HepG2 (cell line): ENCODE data around the gene PDZD2. TPM values are rescaled to one million over a fixed set of nuclear protein-coding genes. Genes with fewer than 3 reads are reported as not detected.

Source experiments
- ATAC-seq: fragments of 200-7000 bp; cut with Tn5 transposase; 3 replicates; pipeline ENCODE4 v1.9.1; 2020; ENCODE audit warnings: mild to moderate bottlenecking, moderate library complexity
- BruUV-seq: library from RNA; stranded (reverse); fragments of 400-500 nt; replicated peaks from 2 replicates; lab custom pipeline; 2021; lab: Mats Ljungman, UMichigan
- CTCF ChIA-PET: fragments of 300-600 bp; formaldehyde crosslinking; extraction: SDS; loops from one replicate; lab custom pipeline; 2021; ENCODE audit warnings: low total read pairs, inconsistent platforms, low intra/inter-chr PET ratio; lab: Yijun Ruan, JAX
- POLR2A ChIA-PET: fragments of 350-600 bp; sonication (Branson Sonifier 250); formaldehyde crosslinking; loops from one replicate; lab custom pipeline; 2020; ENCODE audit warnings: antibody characterized with exemption, inconsistent platforms; lab: Yijun Ruan, JAX
- DNase-seq: peaks from one replicate; pipeline ENCODE4 v3.0.0-alpha.2; 2015; ENCODE audit warnings: low spot score
- FAIRE-seq: peaks from 3 replicates; lab custom pipeline; 2011; peaks lifted over from hg19 to GRCh38; lab: Jason Lieb, UNC
- H2AFZ ChIP-seq: one replicate; pipeline ENCODE4 v1.6.1; 2011; ENCODE audit warnings: low read length, inconsistent platforms
- H3K27ac ChIP-seq: fragments of 300-600 bp; 3 replicates; pipeline ENCODE4 v1.8.0; 2011; ENCODE audit warnings: mixed run types, mild to moderate bottlenecking, mixed read lengths, low read length, inconsistent platforms; ENCODE audit not compliant: insufficient read depth; ENCODE audit errors: extremely low read length
- H3K27me3 ChIP-seq, 2 experiments: fragments of 200-600 bp in 1 of 2; 2 replicates in 1 of 2; 3 replicates in 1 of 2; pipeline versions ENCODE4 v1.6.0 to v1.8.0; 2011; ENCODE audit warnings: low read length in 2 of 2, mild to moderate bottlenecking in 2 of 2, moderate library complexity in 2 of 2, inconsistent platforms in 1 of 2; ENCODE audit not compliant: insufficient read depth in 2 of 2, control insufficient read depth in 1 of 2
- H3K36me3 ChIP-seq, 2 experiments: fragments of 200-600 bp in 1 of 2; replicated peaks in 1 of 2; 2 replicates in 1 of 2; 3 replicates in 1 of 2; pipeline versions ENCODE4 v1.5.1 to v1.8.0; 2011; ENCODE audit warnings: low read length in 2 of 2, inconsistent platforms in 1 of 2; ENCODE audit not compliant: insufficient read depth in 2 of 2, control insufficient read depth in 1 of 2
- H3K4me1 ChIP-seq: 2 replicates; pipeline ENCODE4 v1.5.1; 2012; ENCODE audit warnings: low read length, inconsistent platforms; ENCODE audit not compliant: insufficient read depth
- H3K4me2 ChIP-seq: 2 replicates; pipeline ENCODE4 v1.6.0; 2011; ENCODE audit warnings: low read depth, low read length, inconsistent platforms
- H3K4me3 ChIP-seq, 3 experiments: fragments of 200-600 bp in 1 of 3; sonication (generic), shearing (Covaris generic) in 1 of 3; replicated peaks in 1 of 3; 2 replicates each; pipeline ENCODE4 v1.5.1; 2011 to 2016; ENCODE audit warnings: low read length in 3 of 3, inconsistent platforms in 2 of 3, low read depth in 2 of 3, mild to moderate bottlenecking in 2 of 3, control low read depth in 1 of 3, mixed read lengths in 1 of 3; ENCODE audit not compliant: insufficient read depth in 1 of 3
- H3K79me2 ChIP-seq: one replicate; pipeline ENCODE4 v1.6.1; 2011; ENCODE audit warnings: low read length, inconsistent platforms; ENCODE audit not compliant: insufficient read depth
- H3K9ac ChIP-seq: 2 replicates; pipeline ENCODE4 v1.6.0; 2011; ENCODE audit warnings: mild to moderate bottlenecking, low read depth, low read length, inconsistent platforms; ENCODE audit not compliant: insufficient read depth
- H3K9me3 ChIP-seq: 2 replicates; pipeline ENCODE4 v1.5.1; 2012; ENCODE audit warnings: mild to moderate bottlenecking, low read length
- H4K20me1 ChIP-seq: 2 replicates; pipeline ENCODE4 v1.6.0; 2011; ENCODE audit warnings: inconsistent platforms, mild to moderate bottlenecking, low read length, moderate library complexity; ENCODE audit not compliant: insufficient read depth
- CHD2 ChIP-seq: IDR thresholded peaks from 2 replicates; pipeline ENCODE4 v1.6.1; 2011; ENCODE audit warnings: low read depth, low read length, improper control_type of control experiment
- FOXP4 ChIP-seq: sonication (generic); formaldehyde crosslinking; IDR thresholded peaks from 2 replicates; pipeline ENCODE4 v1.4.0; 2020; ENCODE audit warnings: missing genetic modification reagents
- HNRNPUL1 ChIP-seq: fragments of 200-400 bp; formaldehyde crosslinking; IDR thresholded peaks from 2 replicates; pipeline ENCODE4 v1.6.1; 2017; ENCODE audit warnings: low read depth, mild to moderate bottlenecking, low read length, moderate library complexity
- MLLT10 ChIP-seq: sonication (generic); formaldehyde crosslinking; IDR thresholded peaks from 2 replicates; pipeline ENCODE4 v1.4.0; 2020; ENCODE audit warnings: missing genetic modification reagents
- NFIB ChIP-seq: sonication (generic); formaldehyde crosslinking; IDR thresholded peaks from 2 replicates; pipeline ENCODE4 v1.9.0; 2021; ENCODE audit warnings: missing genetic modification reagents, mild to moderate bottlenecking, borderline replicate concordance
- PHF8 ChIP-seq: sonication (generic); formaldehyde crosslinking; IDR thresholded peaks from 2 replicates; pipeline ENCODE4 v1.5.0; 2020; ENCODE audit warnings: missing genetic modification reagents
- SOX5 ChIP-seq: IDR thresholded peaks from 2 replicates; pipeline ENCODE4 v1.6.1; 2016; ENCODE audit warnings: borderline replicate concordance
- TARDBP ChIP-seq: sonication (generic); formaldehyde crosslinking; IDR thresholded peaks from 2 replicates; pipeline ENCODE4 v1.8.0; 2022; ENCODE audit warnings: mild to moderate bottlenecking, missing genetic modification reagents
- ZBTB44 ChIP-seq: sonication (generic); formaldehyde crosslinking; IDR thresholded peaks from 2 replicates; pipeline ENCODE4 v1.4.0; 2020; ENCODE audit warnings: missing genetic modification reagents
- ZNF275 ChIP-seq: sonication (generic); formaldehyde crosslinking; IDR thresholded peaks from 2 replicates; pipeline ENCODE4 v1.8.0; 2022; ENCODE audit warnings: missing genetic modification reagents, mild to moderate bottlenecking, inconsistent platforms, borderline replicate concordance
- WGBS: methylation state at CpG from one replicate; pipeline ENCODE4 v1.1.6; 2017; ENCODE audit warnings: low lambda C conversion rate; 5-methylcytosine and 5-hydroxymethylcytosine counted together
- in situ Hi-C: cut with HindIII; loops from 2 replicates; pipeline ENCODE4 v1.10.0; 2017; ENCODE audit warnings: low pct_unique_long_range_greater_than_20kb; ENCODE audit not compliant: extremely low pct_ligation_motif_present
- intact Hi-C: fragments of 100-400 bp; cut with micrococcal nuclease; formaldehyde crosslinking; loops from one replicate; pipeline ENCODE4 v1.10.0; 2022; ENCODE audit not compliant: unreplicated experiment
- polyA plus RNA-seq, 8 experiments: library from polyadenylated mRNA; depleted of rRNA in 3 of 8; stranded (reverse) in 7 of 8; unstranded in 1 of 8; fragments of >200 nt; fragmentation: Illumina TruSeq in 4 of 8; extraction: Trizol in 4 of 8; gene quantifications; 2 replicates each; pipeline versions ENCODE4 v1.2.1 to v1.2.3, GENCODE V29; 2011 to 2016; ENCODE audit warnings: low read depth in 4 of 8, missing spikeins in 1 of 8, mixed read lengths in 1 of 8; ENCODE audit not compliant: insufficient read depth in 1 of 8
- total RNA-seq, 5 experiments: library from RNA; depleted of rRNA; stranded (reverse); fragments of >200 nt; fragmentation: Illumina TruSeq; extraction: Trizol; gene quantifications; 2 replicates each; pipeline ENCODE4 v1.2.3, GENCODE V29; 2016; ENCODE audit warnings: low read depth in 1 of 5
- TF ChIP-seq, protein P1 (sequence below): sonication (generic); formaldehyde crosslinking; IDR thresholded peaks from 2 replicates; pipeline ENCODE4 v1.5.1; 2020; ENCODE audit warnings: missing genetic modification reagents, mild to moderate bottlenecking, borderline replicate concordance

The PDZD2 gene
- total and polyA plus RNA-seq, 2 of the 13 experiments (the other 11 are each of a cell fraction or from before 2014, with no cell fraction given): 0.04 TPM; not detected in 1

GRCh38 chr5:31617867-31618266 is 21.1 kb upstream of the PDZD2 start:
- Histone ChIP-seq H3K79me2 (no peaks in the 10 kb centered on the region), H3K36me3 (no peaks in the 10 kb centered on the region), H3K9me3 (no peaks in the 10 kb centered on the region), H3K4me1 (no peaks in the 10 kb centered on the region), H3K9ac (no peak overlapping the region), H3K4me3 (no peak overlapping the region), H2AFZ (no peak overlapping the region), H4K20me1 (no peaks in the 10 kb centered on the region), H3K27ac (no peak overlapping the region), H3K27me3 (peaks cover 0 to 6% of the 10 kb centered on the region in 2 experiments; a peak in 3 of 5 replicates), H3K4me2 (no peak overlapping the region)
- ChIA-PET POLR2A (no interaction called here), CTCF (no interaction called here)
- WGBS: 62% methylated on average over 5 of the region's 5 CpGs
- DNase-seq (no peak), FAIRE-seq (no peak), ATAC-seq (no peak)
- BruUV-seq: no TSS peak
- intact Hi-C loops (no loop called here), in situ Hi-C loops (no loop called here)
- TF ChIP-seq CHD2: no peak
- no peak for TF ChIP-seq MLLT10 (CRISPR knock-in tag)

GRCh38 chr5:31620026-31620425 is 18.9 kb upstream of the PDZD2 start:
- CTCF ChIA-PET: no interaction called here
- no peak overlapping the region for H2AFZ ChIP-seq
- no peaks in the 10 kb centered on the region; a peak in 2 of 5 replicates for H3K27me3 ChIP-seq
- H3K36me3 ChIP-seq: no peaks in the 10 kb centered on the region
- FAIRE-seq: no peak
- intact Hi-C loops (no loop called here), in situ Hi-C loops (no loop called here)
- no peaks in the 10 kb centered on the region for H4K20me1 ChIP-seq
- TF ChIP-seq FOXP4 (CRISPR knock-in tag): no peak
- TF ChIP-seq ZBTB44: no peak
- TF ChIP-seq ZNF275 (CRISPR knock-in tag): no peak
- no peak for TF ChIP-seq SOX5 (CRISPR knock-in tag)
- TF ChIP-seq NFIB: no peak
- TF ChIP-seq HNRNPUL1: no peak
- TF ChIP-seq, protein P1, sequence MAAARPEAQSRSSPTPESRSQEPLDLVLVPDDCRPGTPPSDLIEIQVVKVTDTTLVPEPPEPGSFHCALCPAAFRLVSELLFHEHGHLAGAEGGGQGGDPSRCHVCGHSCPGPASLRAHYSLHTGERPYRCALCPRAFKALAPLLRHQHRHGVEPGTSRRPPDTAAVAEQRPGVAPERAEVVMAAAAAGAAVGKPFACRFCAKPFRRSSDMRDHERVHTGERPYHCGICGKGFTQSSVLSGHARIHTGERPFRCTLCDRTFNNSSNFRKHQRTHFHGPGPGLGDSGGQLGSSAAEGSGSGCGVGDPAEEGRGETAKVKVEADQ: no peak
- TF ChIP-seq TARDBP: no peak
- TF ChIP-seq PHF8 (CRISPR knock-in tag): no peak
- H3K4me1 ChIP-seq: no peaks in the 10 kb centered on the region
- WGBS: 61% methylated on average over 4 of the region's 4 CpGs
- H3K9ac ChIP-seq: no peak overlapping the region
- no peak overlapping the region for H3K27ac ChIP-seq
- no peaks in the 10 kb centered on the region for H3K79me2 ChIP-seq
- POLR2A ChIA-PET: no interaction called here
- no peak overlapping the region for H3K4me2 ChIP-seq
- ATAC-seq: no peak
- no peak overlapping the region for H3K4me3 ChIP-seq
- DNase-seq: no peak
- no peaks in the 10 kb centered on the region for H3K9me3 ChIP-seq
- no TSS peak for BruUV-seq
